Kidney (tissue), 14 donors: ENCODE results near the gene KCNQ1. TPM values are rescaled to one million over a fixed set of nuclear protein-coding genes. Genes with fewer than 3 reads are reported as not detected.

Experiments used
- DNase-seq, 5 donors: peaks; one replicate each; pipeline ENCODE4 v3.0.0-alpha.2; 2013 to 2020
- FAIRE-seq: peaks from 2 replicates; lab custom pipeline; 2012; peaks lifted over from hg19 to GRCh38; lab: Jason Lieb, UNC
- H3K27ac ChIP-seq, 2 donors: one replicate each; pipeline ENCODE4 v1.7.0; 2013; ENCODE audit warnings: low read depth in 2 of 2, low read length in 2 of 2, inconsistent platforms in 1 of 2
- H3K27me3 ChIP-seq: one replicate; pipeline ENCODE4 v1.7.1; 2013; ENCODE audit warnings: low read length, inconsistent platforms; ENCODE audit not compliant: control insufficient read depth, insufficient read depth
- H3K36me3 ChIP-seq, 3 donors: one replicate each; pipeline versions ENCODE4 v1.7.0 to v1.7.1; 2013; ENCODE audit warnings: low read length in 3 of 3, control low read depth in 1 of 3, inconsistent platforms in 1 of 3; ENCODE audit not compliant: insufficient read depth in 3 of 3, control insufficient read depth in 2 of 3
- H3K4me1 ChIP-seq, 3 donors: one replicate each; pipeline versions ENCODE4 v1.7.0 to v1.7.1; 2013; ENCODE audit warnings: low read length in 3 of 3, inconsistent platforms in 1 of 3, low read depth in 1 of 3; ENCODE audit not compliant: control insufficient read depth in 2 of 3, insufficient read depth in 2 of 3
- H3K4me3 ChIP-seq, 3 donors: one replicate each; pipeline versions ENCODE4 v1.7.0 to v1.8.1; 2013; ENCODE audit warnings: low read length in 3 of 3, control low read depth in 1 of 3, inconsistent platforms in 1 of 3
- H3K9ac ChIP-seq, 3 donors: one replicate each; pipeline versions ENCODE4 v1.7.0 to v1.7.1; 2013; ENCODE audit warnings: low read length in 3 of 3, control low read depth in 1 of 3, inconsistent platforms in 1 of 3
- H3K9me3 ChIP-seq, 3 donors: one replicate each; pipeline versions ENCODE4 v1.7.0 to v1.7.1; 2013; ENCODE audit warnings: low read length in 3 of 3, control low read depth in 1 of 3, inconsistent platforms in 1 of 3; ENCODE audit not compliant: control insufficient read depth in 2 of 3, insufficient read depth in 1 of 3
- CTCF ChIP-seq: IDR thresholded peaks from 3 replicates; pipeline ENCODE4 v1.5.1; 2012; ENCODE audit warnings: mild to moderate bottlenecking, moderate library complexity, borderline replicate concordance; ENCODE audit not compliant: insufficient read depth; ENCODE audit errors: extremely low read depth
- intact Hi-C: fragments of 100-400 bp; cut with DNase I; formaldehyde crosslinking; loops from one replicate; pipeline ENCODE4 v1.11.1; 2022
- polyA plus RNA-seq: library from polyadenylated mRNA; stranded (reverse); fragments of 350-450 nt; fragmentation: Illumina TruSeq; extraction: RNeasy Lipid Tissue Mini Kit (QIAGEN cat#74804); gene quantifications from one replicate; pipeline ENCODE4 v1.2.3, GENCODE V29; 2014; ENCODE audit warnings: low read depth, low replicate concordance; ENCODE audit not compliant: insufficient read depth
- total RNA-seq: library from RNA; stranded (reverse); fragmentation: NEBNext Ultra II Directional; extraction: Animal tissue kit (Norgen Biotek cat#: 25700); gene quantifications from one replicate; pipeline ENCODE4 v1.2.1, GENCODE V29; 2021
- donor health status: control.
- donor health status: control.
- donor health status: control.
- donor health status: control.
- donor health status: control.
- donor health status: DM: yes; HTN: yes; CAD: no.
- donor health status: Normal renal cell carcinoma (clear cell type).

The KCNQ1 gene
- total and polyA plus RNA-seq, 2 donors from 2014 or later: 45.5 to 49.4 TPM

- intact Hi-C loops: no loop called here
- Histone ChIP-seq H3K27ac (no peak overlapping the region), H3K9me3 (no peaks in the 10 kb centered on the region), H3K36me3 (no peaks in the 10 kb centered on the region), H3K4me1 (no peaks in the 10 kb centered on the region), H3K27me3 (no peaks in the 10 kb centered on the region), H3K9ac (no peak overlapping the region), H3K4me3 (no peak overlapping the region)
- TF ChIP-seq CTCF: no peak
- DNase-seq: peak in 4 of 5 donors; percentile 21 to 73 (median 40)
- FAIRE-seq: no peak
Observed at GRCh38 chr11:2577031-2577990, 132.5 kb downstream of the KCNQ1 start.

GRCh38 chr11:2577991-2578928 is 133.5 kb downstream of the KCNQ1 start:
- Histone ChIP-seq H3K27me3 (no peaks in the 10 kb centered on the region), H3K36me3 (no peaks in the 10 kb centered on the region), H3K4me3 (no peak overlapping the region), H3K9me3 (no peaks in the 10 kb centered on the region), H3K27ac (no peak overlapping the region), H3K4me1 (no peaks in the 10 kb centered on the region), H3K9ac (no peak overlapping the region)
- FAIRE-seq (no peak), DNase-seq (peak in 4 of 5 donors; percentile 4 to 66 (median 42))
- intact Hi-C loops: no loop called here
- TF ChIP-seq CTCF: no peak

- DNase-seq: peak in 3 of 5 donors; percentile 9 to 44 (median 38)
- H3K4me3 ChIP-seq: no peak overlapping the region
- no peaks in the 10 kb centered on the region for H3K4me1 ChIP-seq
- intact Hi-C loops: no loop called here
- no peaks in the 10 kb centered on the region for H3K36me3 ChIP-seq
- TF ChIP-seq CTCF: no peak
- H3K27me3 ChIP-seq: no peaks in the 10 kb centered on the region
- H3K9me3 ChIP-seq: no peaks in the 10 kb centered on the region
- no peak overlapping the region for H3K27ac ChIP-seq
- no peak overlapping the region for H3K9ac ChIP-seq
- FAIRE-seq: no peak
Observed at GRCh38 chr11:2578929-2579270, 134.1 kb downstream of the KCNQ1 start.
